Cerebellar nuclear complex (tissue), 1 donor: ENCODE results near the gene SRCIN1.

Source experiments
- DNase-seq, 2 experiments: peaks; one replicate each; lab custom pipeline; 2025; lab: John Stamatoyannopoulos, UW

The SRCIN1 gene

DNA sequence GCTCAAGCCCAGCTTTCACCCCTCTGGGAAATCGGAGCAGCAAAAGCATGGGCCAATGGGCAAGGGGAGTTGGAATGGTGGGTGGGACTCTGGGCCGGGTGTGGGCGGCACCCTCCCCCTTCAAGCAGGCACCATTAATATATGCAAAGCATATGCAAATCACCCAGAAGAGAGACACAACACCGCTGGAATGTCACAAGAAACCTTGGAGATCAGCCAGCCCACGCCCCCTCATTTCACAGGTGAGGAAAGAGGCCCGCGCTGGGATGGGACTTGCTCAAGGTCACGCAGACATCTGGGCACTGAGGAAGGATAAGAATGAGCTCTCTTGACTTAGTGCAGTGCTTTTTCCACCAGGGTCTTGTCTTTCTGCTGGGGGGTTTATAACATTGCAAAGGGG, 4.8 kb downstream of the SRCIN1 start:
- no peak for DNase-seq

DNA sequence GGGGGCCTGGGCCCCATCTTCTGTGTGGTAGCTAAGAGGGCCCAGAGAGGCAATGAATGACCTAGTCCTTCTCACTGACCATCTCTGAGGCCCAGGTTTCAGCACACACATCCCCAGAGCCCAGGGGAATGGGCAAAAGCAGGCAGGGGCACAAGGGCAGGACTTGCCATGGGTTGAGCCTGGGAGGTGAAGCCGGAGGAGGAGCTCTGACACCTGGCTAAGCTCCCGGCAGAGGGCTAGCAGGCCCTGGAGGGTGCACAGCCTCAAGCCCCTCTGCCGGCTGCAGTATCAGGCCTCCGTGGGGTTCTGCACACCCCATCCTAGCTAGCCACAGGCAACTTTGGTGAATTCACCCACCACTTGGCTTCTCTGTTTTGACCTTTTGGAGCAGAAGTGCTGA, 5.3 kb downstream of the SRCIN1 start:
- no peak for DNase-seq

DNA sequence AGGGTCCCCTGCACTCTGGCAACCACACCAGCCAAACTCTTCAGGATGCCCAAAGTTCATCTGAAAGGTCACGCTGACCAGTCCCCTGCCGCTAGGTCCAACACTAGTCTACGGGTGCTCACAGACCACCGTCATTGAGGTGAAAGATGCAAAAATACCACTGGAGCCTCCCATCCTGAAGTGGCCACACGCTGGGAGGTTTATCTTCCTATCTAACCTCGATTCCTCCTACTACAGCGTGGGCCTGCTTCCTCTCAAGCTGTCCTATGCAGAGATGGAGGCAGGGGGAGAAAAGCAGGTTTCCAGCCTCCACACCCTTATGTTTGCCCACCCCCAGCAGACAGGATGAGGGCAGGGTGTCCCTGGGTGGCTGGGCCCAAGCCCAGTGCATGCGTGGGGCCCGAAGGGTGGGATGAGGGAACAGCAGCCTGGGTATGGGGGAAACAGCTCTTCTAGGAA, 6.3 kb downstream of the SRCIN1 start:
- DNase-seq = no peak

DNA sequence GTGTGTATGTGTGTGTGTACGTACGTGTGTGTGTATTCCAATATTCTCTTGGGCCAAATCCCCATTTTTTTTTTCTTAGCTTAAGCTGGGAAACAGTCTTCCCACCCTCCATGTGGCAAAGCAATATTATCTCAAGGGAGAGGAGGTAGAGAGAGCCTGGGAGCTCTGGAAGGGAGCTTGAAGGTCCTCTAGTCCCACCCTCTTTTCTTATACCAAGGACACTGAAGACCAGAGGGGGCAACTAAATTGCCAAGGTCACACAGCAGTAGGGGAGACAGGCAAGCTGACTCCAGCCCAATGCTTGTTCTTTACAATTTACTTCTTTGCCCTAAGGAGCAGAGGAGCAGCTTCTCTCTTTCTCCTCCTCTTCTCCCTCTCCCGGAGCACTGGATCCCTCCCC, 6.8 kb downstream of the SRCIN1 start:
- no peak for DNase-seq

DNA sequence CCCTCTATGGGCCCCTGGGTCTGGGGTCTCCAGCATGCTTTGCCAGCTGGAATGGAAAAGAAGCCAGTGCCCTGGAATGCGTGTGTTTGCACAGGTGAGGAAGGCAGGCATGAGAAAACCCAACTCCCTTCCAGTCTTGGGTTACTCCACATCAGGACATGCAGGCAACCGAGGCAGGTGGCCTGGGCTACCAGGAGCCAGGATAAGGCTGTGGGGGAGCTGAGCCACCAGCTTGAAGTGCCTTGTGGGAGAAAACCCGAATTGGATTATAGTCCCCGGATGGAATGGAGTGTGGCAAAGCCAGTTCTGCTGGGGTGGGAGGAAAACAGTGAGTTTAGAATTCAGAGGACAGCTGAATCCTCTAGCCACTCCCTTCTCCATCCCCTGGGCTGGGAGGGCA, 7.2 kb downstream of the SRCIN1 start:
- peak; percentile 82 to 89 for DNase-seq

DNA sequence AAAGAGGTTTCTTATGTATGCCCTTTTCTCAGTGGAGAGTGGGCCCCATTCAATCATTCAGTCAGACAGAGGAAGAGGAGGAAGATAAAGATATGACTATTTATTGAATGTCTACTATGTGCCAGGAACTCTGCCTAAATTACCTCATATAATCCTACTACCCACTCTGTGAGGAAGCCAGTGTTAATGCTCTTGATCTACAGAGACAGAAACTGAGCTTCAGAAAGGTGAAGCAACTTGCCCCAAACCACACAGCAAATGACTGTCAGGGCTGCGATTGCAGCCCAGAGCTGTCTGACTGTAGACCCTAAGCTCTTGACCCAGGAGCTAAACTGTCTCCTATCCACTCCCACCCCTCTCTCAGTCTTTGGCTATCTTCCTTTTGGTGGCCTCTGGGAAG, 8.4 kb downstream of the SRCIN1 start:
- DNase-seq = no peak

DNA sequence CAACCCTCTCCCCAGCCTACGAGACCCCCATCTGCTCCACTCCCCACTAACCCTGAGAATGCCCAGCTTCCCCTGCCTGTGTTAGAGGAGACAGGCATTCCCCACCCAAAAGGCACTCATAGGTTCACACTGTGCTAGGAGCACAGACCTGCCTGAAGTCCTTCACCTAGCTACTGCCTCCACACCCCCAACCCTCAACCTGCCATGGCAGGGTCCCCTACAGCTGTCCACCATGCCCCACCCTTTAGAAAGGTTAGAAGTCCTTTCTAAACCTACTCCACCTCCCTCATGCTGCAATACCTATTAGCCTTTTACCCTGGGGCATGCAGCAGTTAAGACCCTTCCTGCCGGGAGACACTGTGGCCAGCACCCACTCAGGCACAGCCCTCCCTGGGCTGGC, 9.1 kb downstream of the SRCIN1 start:
- DNase-seq = no peak

DNA sequence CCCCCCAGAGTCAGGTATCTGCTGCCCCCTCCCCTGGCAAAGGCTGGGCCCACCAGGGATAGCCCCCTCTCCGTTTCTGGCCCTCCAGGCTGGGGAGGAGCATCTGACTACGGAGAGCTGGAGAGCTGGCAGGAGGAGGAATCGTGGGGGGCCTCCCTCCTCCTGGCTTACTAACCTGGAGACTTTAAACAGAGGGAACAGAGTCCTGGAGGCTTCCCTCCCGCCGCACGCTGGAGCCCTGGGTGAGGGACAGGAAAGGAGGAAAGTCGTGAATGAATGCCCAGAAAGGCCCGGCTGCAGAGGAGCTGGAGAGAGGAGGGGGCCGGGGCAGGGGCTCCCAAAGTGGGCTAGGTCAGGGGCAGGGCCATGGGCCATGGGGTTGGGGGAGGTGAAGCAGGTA, 9.9 kb downstream of the SRCIN1 start:
- DNase-seq = no peak

DNA sequence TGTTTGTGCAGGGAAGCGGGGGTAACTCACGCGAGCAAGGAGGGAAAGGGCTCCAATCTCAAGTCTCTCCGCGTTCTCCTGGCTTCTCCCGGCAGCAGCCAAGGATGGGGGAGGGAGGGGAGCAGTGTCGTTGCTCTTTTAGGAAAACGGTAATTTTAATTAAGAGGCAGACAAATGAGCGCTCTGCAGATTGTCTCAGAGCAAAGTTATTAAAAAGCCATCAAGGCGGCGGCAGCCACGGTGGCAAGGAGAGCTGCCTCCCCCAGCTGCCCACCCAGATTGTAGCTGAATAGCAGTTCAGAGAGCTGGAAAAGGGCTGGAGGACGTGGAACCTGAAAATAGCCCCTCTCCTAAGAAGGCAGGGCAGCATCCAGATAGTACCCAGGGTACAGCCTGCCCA, 11.6 kb downstream of the SRCIN1 start:
- no peak for DNase-seq

DNA sequence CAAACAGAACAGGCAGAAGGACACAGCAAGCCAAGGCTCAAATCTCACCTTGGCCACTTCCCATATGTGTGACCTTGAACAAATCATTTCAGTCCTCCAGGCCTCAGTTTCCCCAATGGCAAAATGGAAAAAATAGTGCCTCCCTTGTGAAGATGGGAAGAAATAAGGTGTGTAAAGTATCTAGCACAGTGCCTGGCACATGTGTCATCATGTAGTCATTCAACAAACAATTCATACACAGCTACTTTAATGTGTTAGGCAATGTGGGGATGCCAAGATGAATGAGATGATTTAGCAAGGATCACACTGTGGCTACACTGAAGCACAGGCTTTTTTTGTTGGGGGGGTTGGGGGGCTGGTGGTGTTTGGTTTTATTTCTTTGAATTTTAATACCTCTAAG, 13.3 kb downstream of the SRCIN1 start:
- DNase-seq = no peak

DNA sequence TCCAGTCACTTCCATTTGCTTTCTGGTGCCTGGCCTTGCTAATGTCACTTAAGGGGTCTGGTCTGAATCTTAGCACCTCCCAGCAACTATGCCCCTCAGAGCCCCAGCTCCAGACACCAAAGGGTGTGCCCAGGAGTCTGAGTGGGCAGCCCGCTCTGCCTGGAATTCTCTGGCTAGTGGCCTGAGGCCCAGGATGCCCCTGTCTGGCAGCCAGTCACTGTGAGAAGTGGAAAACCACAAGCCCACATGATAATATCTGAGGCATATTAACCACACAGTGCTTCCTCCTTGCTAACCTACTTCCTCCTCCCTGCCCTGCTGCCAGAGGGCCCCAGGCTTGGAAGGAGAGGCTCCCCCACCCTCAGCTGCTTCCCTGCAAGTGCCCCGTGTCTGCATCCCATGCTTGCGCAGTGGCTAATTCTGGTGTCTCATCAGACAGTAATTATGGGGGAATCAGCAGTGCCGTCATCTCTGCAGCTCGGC, 14.0 kb downstream of the SRCIN1 start:
- DNase-seq = no peak

DNA sequence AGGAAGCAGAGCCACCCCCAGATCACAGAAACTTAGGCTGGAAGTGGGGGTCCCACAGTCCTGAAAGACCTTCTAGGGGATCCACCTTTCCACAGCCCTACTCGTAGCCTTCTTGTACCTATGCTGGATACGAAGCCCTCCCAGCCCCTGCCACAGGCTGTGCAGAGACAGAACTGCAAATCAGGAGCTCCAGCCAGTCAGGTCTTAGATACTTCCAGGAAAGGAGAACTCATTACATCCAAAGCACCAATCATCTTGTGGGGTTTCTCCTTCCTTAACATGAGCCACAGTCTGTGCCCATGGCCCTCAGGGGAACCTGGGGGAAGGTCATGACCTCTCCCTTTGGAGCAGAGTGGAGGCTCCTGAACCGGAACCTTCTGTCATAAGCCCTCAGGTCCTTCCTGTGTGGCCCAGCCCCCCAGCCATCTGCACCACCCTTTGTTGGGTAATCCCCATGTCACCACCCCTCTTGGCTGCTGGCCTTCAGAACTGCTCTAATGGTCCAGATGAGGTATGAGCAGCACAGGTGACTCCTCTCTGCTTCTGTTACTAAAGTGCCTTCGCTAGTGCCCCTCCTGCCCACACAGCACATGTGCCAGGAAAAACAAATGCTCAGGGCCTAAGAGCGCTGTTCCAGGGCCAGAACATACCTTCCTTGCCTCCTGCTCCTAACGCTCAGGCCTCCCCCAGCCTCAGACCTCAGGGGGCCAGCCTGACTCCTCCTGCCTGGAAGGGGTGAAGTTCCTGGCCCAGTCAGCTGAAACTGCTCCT, 14.6 kb downstream of the SRCIN1 start:
- no peak for DNase-seq

DNA sequence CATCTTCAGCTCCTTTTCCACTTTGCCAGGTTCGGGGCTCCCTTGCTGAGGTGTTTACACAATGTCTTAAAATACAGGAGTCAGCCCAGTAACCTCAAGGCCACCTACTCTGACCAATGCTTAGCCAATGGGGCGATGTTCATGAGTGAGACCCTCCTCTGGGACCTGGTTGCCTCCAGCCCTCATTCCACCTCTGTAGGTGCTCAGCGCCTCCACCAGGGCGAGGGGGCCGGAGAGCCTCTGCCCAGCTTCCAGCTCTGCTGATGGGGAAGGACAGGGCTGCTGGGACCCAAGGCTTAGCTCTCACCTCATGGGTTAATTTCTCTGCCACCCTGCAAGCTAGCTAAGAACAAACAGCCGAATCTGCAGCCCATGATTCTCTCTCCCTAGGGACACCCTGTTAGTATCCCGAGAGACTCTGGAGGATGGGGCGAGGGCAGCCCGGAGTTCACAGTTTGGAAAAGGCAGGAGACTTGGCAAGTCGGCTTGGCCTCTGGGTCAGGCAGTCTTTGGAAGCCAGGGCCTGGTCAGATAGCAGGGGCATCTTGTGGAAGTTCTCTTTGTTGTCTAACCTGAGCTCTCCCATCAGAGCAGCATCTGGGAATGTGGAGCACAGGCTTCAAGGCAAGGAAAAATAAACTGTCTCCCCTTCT, 16.2 kb downstream of the SRCIN1 start:
- DNase-seq = no peak

DNA sequence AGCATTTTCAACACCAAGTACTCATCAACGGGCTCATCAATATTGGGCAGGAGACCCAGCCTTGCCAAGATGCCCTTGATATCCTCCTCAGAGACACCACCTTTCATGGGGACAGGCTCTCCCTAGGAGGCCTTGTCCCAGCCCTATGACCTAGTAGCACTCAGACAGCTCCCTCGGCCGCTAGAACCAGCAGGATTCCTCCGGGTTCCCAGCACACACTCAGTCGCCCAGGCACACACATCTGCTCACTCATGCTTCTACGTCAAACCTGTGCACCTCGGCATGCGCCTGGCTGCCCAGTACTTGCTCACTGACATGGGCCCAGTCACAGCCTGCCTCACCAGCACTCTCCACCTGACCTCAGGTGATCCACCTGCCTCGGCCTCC, 17.0 kb downstream of the SRCIN1 start:
- no peak for DNase-seq

DNA sequence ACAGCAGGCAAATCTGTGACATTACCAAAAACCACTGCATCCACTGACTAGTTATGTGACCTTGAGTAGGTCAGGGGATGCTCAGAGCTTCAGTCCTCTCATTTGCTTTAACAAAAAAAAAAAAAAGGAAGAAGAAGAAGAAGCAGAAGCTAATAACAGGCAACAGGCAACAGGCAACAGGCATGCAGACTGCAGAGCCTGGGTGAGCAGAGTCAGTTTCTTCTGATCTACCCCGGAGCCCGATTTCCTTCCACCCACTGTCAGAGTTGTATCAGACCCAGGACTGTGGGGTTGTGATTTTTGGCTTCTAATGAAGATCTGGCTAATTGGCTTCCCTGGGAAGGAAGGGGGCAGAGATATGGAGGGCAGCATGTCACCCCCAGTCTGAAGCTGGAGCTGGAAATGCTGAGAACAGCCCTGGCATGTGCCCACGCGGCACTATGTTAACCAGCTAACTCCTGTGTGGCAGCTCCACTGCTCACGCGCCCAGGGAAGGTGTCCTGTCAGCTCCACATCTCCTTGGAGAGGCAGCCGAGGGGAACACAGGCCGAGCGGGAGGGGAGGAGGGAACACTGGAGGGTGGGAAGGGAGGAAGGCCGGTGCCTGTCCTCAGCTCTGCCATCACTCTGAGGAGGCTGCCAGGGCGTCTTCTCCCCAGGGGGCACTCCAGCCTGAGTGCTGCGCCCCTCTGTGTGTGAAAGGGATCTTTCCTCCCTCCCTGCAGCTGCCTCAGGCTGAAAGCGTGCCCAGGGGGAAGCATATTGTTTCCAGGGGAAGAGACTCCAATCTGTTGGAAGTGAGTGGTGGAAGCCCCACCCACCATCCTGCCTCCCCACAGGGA, 17.6 kb downstream of the SRCIN1 start:
- DNase-seq = no peak

DNA sequence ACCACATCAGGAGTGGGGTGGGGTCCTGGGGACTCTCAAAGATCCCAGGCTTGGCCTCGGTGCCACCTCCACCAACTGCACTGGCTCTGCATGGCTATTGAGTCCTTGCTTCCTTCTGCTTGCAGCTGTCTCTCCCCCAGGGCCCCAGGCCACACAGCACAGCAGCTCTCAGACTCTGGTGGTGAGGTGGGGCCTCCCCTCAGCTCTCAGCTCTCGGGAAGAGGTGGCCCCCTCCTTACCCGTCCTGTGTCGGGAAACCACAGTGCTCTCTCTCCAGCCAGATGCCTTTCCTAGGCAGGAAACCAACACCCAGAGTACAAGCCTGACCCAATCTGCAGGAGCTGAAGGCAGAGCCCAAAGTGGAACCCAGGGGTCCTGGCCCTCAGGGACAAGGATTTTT, 18.5 kb downstream of the SRCIN1 start:
- no peak for DNase-seq

DNA sequence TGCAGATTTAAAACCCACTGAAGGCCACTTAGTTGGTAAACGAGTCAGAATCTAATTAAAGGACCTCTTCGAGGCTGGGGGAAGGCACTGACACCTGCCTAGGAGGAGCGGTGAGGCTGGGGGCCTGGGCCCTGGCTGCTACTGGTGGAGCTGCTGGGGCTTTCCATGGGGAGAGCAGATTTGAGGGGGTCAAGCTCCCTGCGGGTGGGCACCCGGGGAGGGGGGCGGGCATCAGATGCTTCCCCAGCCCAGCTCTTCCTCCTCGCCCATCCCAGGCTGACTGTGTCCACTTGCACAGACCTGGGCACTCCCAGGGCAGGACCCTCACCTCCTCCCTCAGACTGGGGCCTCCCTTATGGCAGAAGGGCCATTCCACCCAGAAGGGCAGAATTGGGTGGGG, 19.0 kb downstream of the SRCIN1 start:
- no peak for DNase-seq

DNA sequence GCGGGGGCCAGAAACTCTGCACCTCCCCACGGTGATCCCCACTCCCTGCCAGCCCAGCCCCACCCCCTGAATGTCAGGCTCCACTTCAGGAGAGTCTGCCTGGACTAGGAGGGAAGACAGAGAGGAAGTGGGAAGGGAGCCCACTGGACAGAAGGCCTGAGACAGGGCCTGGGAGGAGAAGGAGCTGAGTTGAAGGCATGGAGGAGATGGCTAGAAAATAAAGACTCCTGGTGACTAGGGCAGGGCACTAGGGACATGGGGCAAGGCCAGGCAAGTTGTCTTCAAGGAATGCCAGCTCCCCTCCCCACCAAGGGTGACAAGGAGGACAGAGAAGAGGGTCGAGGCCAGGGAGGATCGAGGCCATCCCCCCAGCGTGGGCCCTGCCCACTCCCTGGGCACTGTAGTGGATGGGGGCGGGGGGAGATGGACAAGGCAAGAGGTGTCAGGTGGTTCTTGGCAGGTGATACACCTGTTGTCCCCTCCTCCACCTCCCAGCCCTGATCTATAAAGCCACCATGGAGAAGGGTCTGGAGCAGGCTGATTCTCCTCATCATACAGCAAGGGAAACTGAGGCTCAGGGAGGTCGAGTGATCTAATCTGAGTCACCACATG, 19.7 kb downstream of the SRCIN1 start:
- no peak for DNase-seq

DNA sequence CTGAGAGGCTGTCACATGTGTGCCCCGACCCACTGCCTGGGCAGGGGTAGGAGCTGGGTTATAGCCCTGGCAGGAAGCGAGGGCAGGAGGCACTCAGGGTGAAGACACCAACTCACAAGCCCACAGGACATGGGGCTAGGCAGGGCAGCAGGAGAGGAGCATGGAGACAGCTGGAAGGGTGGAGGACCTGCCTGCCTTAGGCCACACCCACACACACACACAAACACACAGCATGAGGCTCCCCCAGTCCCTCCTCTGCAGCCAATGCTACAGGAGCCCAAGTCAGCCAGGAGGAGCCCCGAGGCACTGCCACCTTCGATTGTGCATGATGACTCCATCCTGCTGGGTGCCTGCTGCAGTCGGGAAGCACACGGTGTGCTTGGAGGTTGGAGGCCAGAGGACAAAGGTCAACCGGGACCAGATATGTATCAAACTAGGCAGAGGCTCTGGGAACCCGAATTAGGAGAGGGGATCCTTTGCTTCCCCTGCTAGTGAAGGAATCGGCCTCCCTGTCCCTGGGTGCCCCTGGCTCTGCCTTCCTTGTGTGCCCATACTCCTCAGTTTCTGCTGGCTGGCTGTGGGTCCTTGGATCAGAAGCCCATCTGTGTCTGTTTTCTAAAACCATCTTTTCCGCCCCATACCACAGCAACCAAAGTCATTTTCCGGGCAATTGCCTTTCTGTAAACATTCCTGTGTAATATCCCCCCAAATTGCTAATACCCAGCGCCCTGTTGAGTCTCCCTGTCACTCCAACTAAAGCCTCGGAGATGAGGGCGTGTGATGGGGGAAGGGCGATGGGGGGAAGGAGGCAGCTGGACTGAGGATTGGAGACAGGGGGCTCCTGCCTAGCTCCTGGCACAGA, 20.5 kb downstream of the SRCIN1 start:
- no peak for DNase-seq

DNA sequence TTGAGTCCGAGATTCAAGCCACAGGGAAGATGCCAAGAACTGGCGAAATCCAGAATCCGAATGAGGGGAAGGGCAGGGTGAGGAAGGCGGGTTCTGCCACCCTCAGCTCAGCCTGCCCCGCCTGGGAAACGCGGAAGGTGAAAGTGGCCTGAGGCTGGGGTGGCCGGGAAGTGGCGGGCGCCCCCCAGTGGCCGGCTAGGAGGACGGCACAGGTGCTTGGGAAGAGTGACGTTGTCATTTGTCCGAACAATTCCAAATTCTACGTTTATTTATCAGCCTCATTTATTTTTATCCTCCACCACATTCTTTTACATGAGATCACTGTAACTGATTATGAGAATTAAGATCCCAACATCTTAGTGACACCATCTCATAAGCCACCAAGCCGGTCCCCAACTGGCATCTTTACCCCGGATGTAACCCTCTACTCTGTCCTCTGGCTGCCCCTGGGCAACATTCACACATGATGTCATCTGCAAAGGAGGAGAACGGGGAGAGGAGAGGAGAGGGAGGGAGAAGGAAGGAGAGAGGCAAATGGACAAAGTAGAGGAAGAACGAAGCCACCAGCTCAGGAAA, 21.3 kb downstream of the SRCIN1 start:
- peak in 1 of 2 experiments; percentile 64 for DNase-seq

DNA sequence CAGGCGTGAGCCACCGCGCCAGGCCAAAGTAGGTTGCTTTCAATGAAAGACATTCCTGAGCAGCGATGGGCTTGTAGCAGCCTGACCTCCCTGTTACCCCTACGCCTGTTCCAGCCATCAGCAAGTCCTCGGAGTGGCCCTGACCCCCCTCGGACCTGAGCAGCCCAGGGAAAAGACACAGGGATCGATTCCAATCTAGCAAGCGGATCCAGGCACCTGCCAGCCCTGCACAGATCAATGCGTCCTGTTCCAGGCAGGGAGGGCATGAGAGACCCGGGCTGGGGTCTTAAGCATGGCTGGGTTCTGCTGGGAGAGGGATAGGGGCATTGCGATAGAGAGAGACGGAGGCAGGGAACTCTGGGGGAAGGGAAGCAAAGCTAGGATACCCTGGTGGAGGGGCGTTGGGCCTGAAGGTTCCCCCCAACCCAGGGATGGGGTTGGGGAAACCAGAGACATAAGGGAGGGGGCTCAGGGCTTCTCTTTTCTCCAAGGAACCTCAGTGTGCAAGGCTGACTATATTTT, 21.9 kb downstream of the SRCIN1 start:
- DNase-seq = no peak
